AG09319 (cell line): ENCODE data around the gene WFS1.

Source experiments
- DNase-seq: peaks from one replicate; pipeline ENCODE4 v3.0.0-alpha.2; 2010; ENCODE audit warnings: low read depth; ENCODE audit errors: extremely low read depth
- CTCF ChIP-seq: IDR thresholded peaks from 2 replicates; pipeline ENCODE4 v1.5.1; 2011; ENCODE audit warnings: low read depth, mild to moderate bottlenecking, inconsistent platforms, low read length, moderate library complexity

WFS1 gene

GRCh38 chr4:6270636-6271121 lies 1.0 kb downstream of the WFS1 start:
- TF ChIP-seq CTCF: no peak
- DNase-seq: no peak

- no peak for TF ChIP-seq CTCF
- no peak for DNase-seq
These were observed 1.6 kb downstream of the WFS1 start for GRCh38 chr4:6271206-6271605.

GRCh38 chr4:6271701-6272465 lies 2.2 kb downstream of the WFS1 start:
- no peak for DNase-seq

GRCh38 chr4:6272863-6273660 lies 3.4 kb downstream of the WFS1 start:
- TF ChIP-seq CTCF: no peak
- no peak for DNase-seq

More at GRCh38 chr4:6271701-6272465, 2.2 kb downstream of the WFS1 start:
- TF ChIP-seq CTCF: no peak

GRCh38 chr4:6273661-6273990 lies 4.0 kb downstream of the WFS1 start:
- no peak for TF ChIP-seq CTCF
- no peak for DNase-seq

GRCh38 chr4:6275351-6275750 lies 5.7 kb downstream of the WFS1 start:
- DNase-seq: no peak
- no peak for TF ChIP-seq CTCF
